Measurements from ENCODE around the gene GLP1R.

DNA sequence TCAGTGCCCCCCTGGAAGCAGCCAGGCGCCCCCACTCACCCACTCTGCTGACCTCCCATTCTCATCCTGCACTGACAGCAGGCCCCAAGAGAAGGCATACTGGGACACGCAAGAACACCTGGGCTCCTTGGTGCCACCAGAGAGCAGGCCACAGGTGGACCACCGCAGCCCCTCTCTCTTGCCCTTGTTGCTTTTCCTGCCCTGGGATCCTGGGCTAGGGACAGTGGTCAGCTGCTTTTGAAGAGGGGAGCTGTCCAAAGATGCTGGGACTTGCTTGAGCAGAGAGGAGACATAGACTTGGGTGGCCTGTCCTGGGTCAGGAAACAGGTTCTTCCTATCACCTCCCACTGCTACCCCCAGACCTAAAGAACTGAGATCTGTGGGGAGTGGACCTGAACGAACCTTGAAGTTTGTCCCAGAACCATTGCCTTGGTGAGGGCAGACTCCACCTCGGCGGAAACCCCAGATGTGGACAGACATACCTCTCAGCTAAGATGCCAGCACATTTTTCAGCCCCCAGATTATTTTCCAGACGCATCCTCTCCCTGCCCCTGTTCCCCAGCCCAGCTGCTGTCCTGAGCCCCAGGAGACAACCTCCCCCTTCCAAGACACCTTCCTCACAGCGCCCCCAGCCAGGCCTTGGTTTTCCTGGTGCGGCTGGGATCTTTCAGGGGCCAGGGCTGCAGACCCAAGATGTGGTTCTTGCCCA lies 1.1 kb downstream of the GLP1R start:
- no peak for TF ChIP-seq POLR2A (IDR thresholded peaks at IDR 0.05)
- TF ChIP-seq, protein P1, sequence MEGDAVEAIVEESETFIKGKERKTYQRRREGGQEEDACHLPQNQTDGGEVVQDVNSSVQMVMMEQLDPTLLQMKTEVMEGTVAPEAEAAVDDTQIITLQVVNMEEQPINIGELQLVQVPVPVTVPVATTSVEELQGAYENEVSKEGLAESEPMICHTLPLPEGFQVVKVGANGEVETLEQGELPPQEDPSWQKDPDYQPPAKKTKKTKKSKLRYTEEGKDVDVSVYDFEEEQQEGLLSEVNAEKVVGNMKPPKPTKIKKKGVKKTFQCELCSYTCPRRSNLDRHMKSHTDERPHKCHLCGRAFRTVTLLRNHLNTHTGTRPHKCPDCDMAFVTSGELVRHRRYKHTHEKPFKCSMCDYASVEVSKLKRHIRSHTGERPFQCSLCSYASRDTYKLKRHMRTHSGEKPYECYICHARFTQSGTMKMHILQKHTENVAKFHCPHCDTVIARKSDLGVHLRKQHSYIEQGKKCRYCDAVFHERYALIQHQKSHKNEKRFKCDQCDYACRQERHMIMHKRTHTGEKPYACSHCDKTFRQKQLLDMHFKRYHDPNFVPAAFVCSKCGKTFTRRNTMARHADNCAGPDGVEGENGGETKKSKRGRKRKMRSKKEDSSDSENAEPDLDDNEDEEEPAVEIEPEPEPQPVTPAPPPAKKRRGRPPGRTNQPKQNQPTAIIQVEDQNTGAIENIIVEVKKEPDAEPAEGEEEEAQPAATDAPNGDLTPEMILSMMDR (IDR thresholded peaks at IDR 0.05) = no peak
- TF ChIP-seq POLR2AphosphoS5 (IDR thresholded peaks at IDR 0.05) = no peak
- TF ChIP-seq EP300 (IDR thresholded peaks at IDR 0.05) = no peak

Measured in stomach (tissue), 4 donors.